ENCODE measurements around the gene IGFBP2.

DNA sequence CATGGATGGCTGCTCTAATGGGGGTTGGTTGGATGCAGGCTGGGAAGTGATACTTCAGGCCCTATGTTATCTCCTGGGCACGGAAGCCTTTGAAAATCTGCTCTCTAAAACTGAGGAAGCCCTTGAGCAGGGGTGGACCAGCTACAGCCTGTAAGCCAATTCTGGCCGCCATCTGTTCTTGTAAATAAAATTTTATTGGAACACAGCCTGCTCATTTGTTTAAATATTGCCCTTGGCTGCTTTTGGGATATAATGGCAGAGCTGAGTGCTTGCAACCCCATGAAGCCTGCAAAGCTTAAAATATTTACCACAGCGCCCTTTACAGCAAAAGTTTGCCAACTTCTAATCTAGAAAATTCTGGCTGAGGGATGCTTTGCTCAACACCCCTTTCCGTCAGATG is 11.9 kb upstream of the IGFBP2 start:
- TF ChIP-seq POLR2A (IDR thresholded peaks at IDR 0.05), result no peak
- TF ChIP-seq, protein P1, sequence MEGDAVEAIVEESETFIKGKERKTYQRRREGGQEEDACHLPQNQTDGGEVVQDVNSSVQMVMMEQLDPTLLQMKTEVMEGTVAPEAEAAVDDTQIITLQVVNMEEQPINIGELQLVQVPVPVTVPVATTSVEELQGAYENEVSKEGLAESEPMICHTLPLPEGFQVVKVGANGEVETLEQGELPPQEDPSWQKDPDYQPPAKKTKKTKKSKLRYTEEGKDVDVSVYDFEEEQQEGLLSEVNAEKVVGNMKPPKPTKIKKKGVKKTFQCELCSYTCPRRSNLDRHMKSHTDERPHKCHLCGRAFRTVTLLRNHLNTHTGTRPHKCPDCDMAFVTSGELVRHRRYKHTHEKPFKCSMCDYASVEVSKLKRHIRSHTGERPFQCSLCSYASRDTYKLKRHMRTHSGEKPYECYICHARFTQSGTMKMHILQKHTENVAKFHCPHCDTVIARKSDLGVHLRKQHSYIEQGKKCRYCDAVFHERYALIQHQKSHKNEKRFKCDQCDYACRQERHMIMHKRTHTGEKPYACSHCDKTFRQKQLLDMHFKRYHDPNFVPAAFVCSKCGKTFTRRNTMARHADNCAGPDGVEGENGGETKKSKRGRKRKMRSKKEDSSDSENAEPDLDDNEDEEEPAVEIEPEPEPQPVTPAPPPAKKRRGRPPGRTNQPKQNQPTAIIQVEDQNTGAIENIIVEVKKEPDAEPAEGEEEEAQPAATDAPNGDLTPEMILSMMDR (IDR thresholded peaks at IDR 0.05), result no peak

Measured in uterus (tissue), 2 donors.